Measurements from ENCODE around the gene AP4E1. TPM values are rescaled to one million over a fixed set of nuclear protein-coding genes. Genes with fewer than 3 reads are reported as not detected.
A peak's percentile ranks its signal among the peaks of the same experiment; 100 is the strongest.
"Not testable (repeated sequence)": the region's sequence is repeated elsewhere in the genome, so short reads cannot be mapped to it uniquely, and the experiment has no call there.

AP4E1 gene
- total RNA-seq, 2 experiments from 2014 or later: 15.9 to 20.0 TPM

GRCh38 chr15:50889589-50889988 is 18.9 kb upstream of the AP4E1 start:
- peaks cover 19% of the 10 kb centered on the region for H3K9me3 Mint-ChIP-seq (ENCODE audit: insufficient read depth)
- H3K36me3 Mint-ChIP-seq (ENCODE audit: low read depth): peaks cover 22% of the 10 kb centered on the region
- ATAC-seq (no peak), DNase-seq (no peak)
- H3K4me3 Mint-ChIP-seq: no peak overlapping the region
- H3K4me1 Mint-ChIP-seq (ENCODE audit: low read depth): peaks cover 15% of the 10 kb centered on the region
- ChIA-PET POLR2A (no interaction called here), CTCF (interaction anchor here (1.0 to 5.5 kb wide), 2 partner anchors 11 to 15 kb away, joined by 4 to 75 read pairs; no protein-coding TSS in a partner anchor)
- no peaks in the 10 kb centered on the region for H3K27me3 Mint-ChIP-seq (ENCODE audit: low read depth)
- no peak overlapping the region for H3K27ac Mint-ChIP-seq

- POLR2A ChIA-PET: no interaction called here
- H3K4me1 Mint-ChIP-seq (ENCODE audit: low read depth): peaks cover 4% of the 10 kb centered on the region
- CTCF ChIA-PET: interaction anchor here (0.7 kb wide), 1 partner anchor 10 kb away, joined by 3 read pairs; no protein-coding TSS in a partner anchor
- H3K27me3 Mint-ChIP-seq (ENCODE audit: low read depth): no peaks in the 10 kb centered on the region
- peaks cover 22% of the 10 kb centered on the region for H3K36me3 Mint-ChIP-seq (ENCODE audit: low read depth)
- DNase-seq (no peak), ATAC-seq (no peak)
- H3K4me3 Mint-ChIP-seq: no peak overlapping the region
- H3K9me3 Mint-ChIP-seq (ENCODE audit: insufficient read depth): peaks cover 19% of the 10 kb centered on the region
- H3K27ac Mint-ChIP-seq: no peak overlapping the region
Observed at GRCh38 chr15:50890751-50891150, 17.7 kb upstream of the AP4E1 start.

- Mint-ChIP-seq H3K4me3 (no peak overlapping the region), H3K36me3 (ENCODE audit: low read depth) (peaks cover 22% of the 10 kb centered on the region), H3K4me1 (ENCODE audit: low read depth) (no peaks in the 10 kb centered on the region), H3K27me3 (ENCODE audit: low read depth) (no peaks in the 10 kb centered on the region), H3K27ac (no peak overlapping the region), H3K9me3 (ENCODE audit: insufficient read depth) (peaks cover 19% of the 10 kb centered on the region)
- DNase-seq (no peak), ATAC-seq (no peak)
- ChIA-PET CTCF (no interaction called here), POLR2A (no interaction called here)
Observed at GRCh38 chr15:50891159-50891558, 17.3 kb upstream of the AP4E1 start.

GRCh38 chr15:50893976-50894375 is 14.5 kb upstream of the AP4E1 start:
- Mint-ChIP-seq H3K4me3 (no peak overlapping the region), H3K4me1 (ENCODE audit: low read depth) (peaks cover 4% of the 10 kb centered on the region), H3K9me3 (ENCODE audit: insufficient read depth) (peaks cover 19% of the 10 kb centered on the region), H3K27ac (no peak overlapping the region), H3K36me3 (ENCODE audit: low read depth) (peaks cover 22% of the 10 kb centered on the region), H3K27me3 (ENCODE audit: low read depth) (no peaks in the 10 kb centered on the region)
- ChIA-PET CTCF (interaction anchor here (1.2 kb wide), 1 partner anchor 11 kb away, joined by 4 read pairs; no protein-coding TSS in a partner anchor), POLR2A (no interaction called here)
- ATAC-seq (no peak), DNase-seq (no peak)

- not testable (repeated sequence) for ATAC-seq; H3K9me3 Mint-ChIP-seq (ENCODE audit: insufficient read depth); H3K27me3 Mint-ChIP-seq (ENCODE audit: low read depth); H3K4me3 Mint-ChIP-seq; DNase-seq; H3K36me3 Mint-ChIP-seq (ENCODE audit: low read depth); H3K27ac Mint-ChIP-seq
- peaks cover 23% of the 10 kb centered on the region for H3K4me1 Mint-ChIP-seq (ENCODE audit: low read depth)
- POLR2A ChIA-PET: interaction anchor here (0.8 kb wide), 1 partner anchor 20 kb away, joined by 3 read pairs; no protein-coding TSS in a partner anchor
- CTCF ChIA-PET: interaction anchor here (1.2 to 7.2 kb wide), 2 partner anchors 15 to 23 kb away, joined by 3 to 43 read pairs; no protein-coding TSS in a partner anchor
Observed at GRCh38 chr15:50901390-50901789, 7.1 kb upstream of the AP4E1 start.

- Mint-ChIP-seq H3K36me3 (ENCODE audit: low read depth) (peaks cover 9% of the 10 kb centered on the region), H3K9me3 (ENCODE audit: insufficient read depth) (no peaks in the 10 kb centered on the region), H3K27ac (no peak overlapping the region), H3K27me3 (ENCODE audit: low read depth) (no peaks in the 10 kb centered on the region), H3K4me1 (ENCODE audit: low read depth) (peaks cover 24% of the 10 kb centered on the region), H3K4me3 (no peak overlapping the region)
- ChIA-PET CTCF (interaction anchor here (1.1 to 2.1 kb wide), 4 partner anchors 10 to 140 kb away, joined by 3 to 9 read pairs (median 6); no protein-coding TSS in a partner anchor), POLR2A (no interaction called here)
- DNase-seq (no peak), ATAC-seq (no peak)
Observed at GRCh38 chr15:50904211-50904610, 4.3 kb upstream of the AP4E1 start.

GRCh38 chr15:50905055-50905454 is 3.4 kb upstream of the AP4E1 start:
- H3K36me3 Mint-ChIP-seq (ENCODE audit: low read depth): peaks cover 10% of the 10 kb centered on the region
- ATAC-seq: no peak
- no peaks in the 10 kb centered on the region for H3K9me3 Mint-ChIP-seq (ENCODE audit: insufficient read depth)
- no peak overlapping the region for H3K27ac Mint-ChIP-seq
- no peaks in the 10 kb centered on the region for H3K27me3 Mint-ChIP-seq (ENCODE audit: low read depth)
- H3K4me1 Mint-ChIP-seq (ENCODE audit: low read depth): peaks cover 24% of the 10 kb centered on the region
- DNase-seq: no peak
- ChIA-PET CTCF (interaction anchor here (0.8 to 2.1 kb wide), 5 partner anchors 10 to 140 kb away, joined by 3 to 9 read pairs (median 4); no protein-coding TSS in a partner anchor), POLR2A (no interaction called here)
- H3K4me3 Mint-ChIP-seq: no peak overlapping the region

- Mint-ChIP-seq H3K27ac (peak overlapping the region; percentile 98), H3K27me3 (ENCODE audit: low read depth) (no peaks in the 10 kb centered on the region), H3K4me3 (peak overlapping the region; percentile 87), H3K9me3 (ENCODE audit: insufficient read depth) (no peaks in the 10 kb centered on the region), H3K36me3 (ENCODE audit: low read depth) (peaks cover 19% of the 10 kb centered on the region), H3K4me1 (ENCODE audit: low read depth) (peaks cover 27% of the 10 kb centered on the region)
- DNase-seq: peak; percentile 88
- peak; percentile 72 for ATAC-seq
- ChIA-PET POLR2A (interaction anchor here (0.8 to 1.8 kb wide), 12 partner anchors 9 to 556 kb away, joined by 3 to 19 read pairs (median 4); partner anchors contain the start of genes GABPB1 and TRPM7), CTCF (interaction anchor here (0.8 to 1.8 kb wide), 7 partner anchors 20 to 232 kb away, joined by 4 to 7 read pairs (median 5); no protein-coding TSS in a partner anchor)
Observed at GRCh38 chr15:50906954-50907600, 1.4 kb upstream of the AP4E1 start.

GRCh38 chr15:50907601-50908208 is 778 bp upstream of the AP4E1 start:
- H3K27me3 Mint-ChIP-seq (ENCODE audit: low read depth): no peaks in the 10 kb centered on the region
- H3K9me3 Mint-ChIP-seq (ENCODE audit: insufficient read depth): no peaks in the 10 kb centered on the region
- peaks cover 24% of the 10 kb centered on the region for H3K4me1 Mint-ChIP-seq (ENCODE audit: low read depth)
- H3K36me3 Mint-ChIP-seq (ENCODE audit: low read depth): peaks cover 21% of the 10 kb centered on the region
- ChIA-PET CTCF (interaction anchor here (0.8 to 1.8 kb wide), 7 partner anchors 21 to 233 kb away, joined by 4 to 7 read pairs (median 5); no protein-coding TSS in a partner anchor), POLR2A (interaction anchor here (0.6 to 1.8 kb wide), 13 partner anchors 11 to 557 kb away, joined by 3 to 19 read pairs (median 3); partner anchors contain the start of genes GABPB1 and TRPM7)
- DNase-seq (peak; percentile 65), ATAC-seq (peak; percentile 53)
- peak overlapping the region; percentile 87 for H3K4me3 Mint-ChIP-seq
- H3K27ac Mint-ChIP-seq: peak overlapping the region; percentile 98

GRCh38 chr15:50909010-50909317 is 481 bp downstream of the AP4E1 start:
- ChIA-PET CTCF (interaction anchor here (1.1 to 2.0 kb wide), 6 partner anchors 11 to 553 kb away, joined by 3 to 5 read pairs (median 4); partner anchors contain the start of gene GABPB1), POLR2A (interaction anchor here (0.6 to 1.5 kb wide), 11 partner anchors 23 to 974 kb away, joined by 3 to 6 read pairs (median 4); partner anchors contain the start of genes GABPB1 and TRPM7)
- H3K4me3 Mint-ChIP-seq: peak overlapping the region; percentile 87
- DNase-seq: no peak
- no peak for ATAC-seq
- H3K9me3 Mint-ChIP-seq (ENCODE audit: insufficient read depth): no peaks in the 10 kb centered on the region
- H3K27me3 Mint-ChIP-seq (ENCODE audit: low read depth): no peaks in the 10 kb centered on the region
- H3K36me3 Mint-ChIP-seq (ENCODE audit: low read depth): peaks cover 31% of the 10 kb centered on the region
- peaks cover 22% of the 10 kb centered on the region for H3K4me1 Mint-ChIP-seq (ENCODE audit: low read depth)
- H3K27ac Mint-ChIP-seq: peak overlapping the region; percentile 98

GRCh38 chr15:50910426-50910795 is 1.9 kb downstream of the AP4E1 start:
- H3K4me3 Mint-ChIP-seq: peak overlapping the region; percentile 87
- CTCF ChIA-PET: interaction anchor here (1.2 to 2.0 kb wide), 2 partner anchors 15 to 282 kb away, joined by 4 to 5 read pairs; no protein-coding TSS in a partner anchor
- ATAC-seq; H3K27me3 Mint-ChIP-seq (ENCODE audit: low read depth); H3K9me3 Mint-ChIP-seq (ENCODE audit: insufficient read depth); DNase-seq; H3K27ac Mint-ChIP-seq; POLR2A ChIA-PET: not testable (repeated sequence)
- peaks cover 19% of the 10 kb centered on the region for H3K4me1 Mint-ChIP-seq (ENCODE audit: low read depth)
- peaks cover 31% of the 10 kb centered on the region for H3K36me3 Mint-ChIP-seq (ENCODE audit: low read depth)

GRCh38 chr15:50911001-50911400 is 2.5 kb downstream of the AP4E1 start:
- Mint-ChIP-seq H3K9me3 (ENCODE audit: insufficient read depth) (no peaks in the 10 kb centered on the region), H3K36me3 (ENCODE audit: low read depth) (peaks cover 31% of the 10 kb centered on the region), H3K4me1 (ENCODE audit: low read depth) (peaks cover 19% of the 10 kb centered on the region), H3K4me3 (no peak overlapping the region), H3K27ac (no peak overlapping the region), H3K27me3 (ENCODE audit: low read depth) (no peaks in the 10 kb centered on the region)
- ATAC-seq (no peak), DNase-seq (no peak)
- ChIA-PET POLR2A (no interaction called here), CTCF (interaction anchor here (1.2 kb wide), 1 partner anchor 15 kb away, joined by 4 read pairs; no protein-coding TSS in a partner anchor)

All from activated CD8-positive, alpha-beta T cell treated with anti-CD3 and anti-CD28 coated beads, Interleukin-2, amount 10 ng/mL, durations not matched to agents 7 days and 5 days (primary cell).